ENCODE data around the gene ABCF2.

GRCh38 chr7:151240536-151240935 is 13.5 kb upstream of the ABCF2 start:
- no peak for TF ChIP-seq GATA3 (IDR thresholded peaks at IDR 0.05; ENCODE audit: low read depth, low read length)
- no peak for TF ChIP-seq GATA2 (IDR thresholded peaks at IDR 0.05; ENCODE audit: low read depth, low read length)

All from SH-SY5Y (cell line).